ACHN (cell line): ENCODE data around the gene CDIP1.

Experiments used
- DNase-seq: peaks from one replicate; pipeline ENCODE4 v3.0.0-alpha.2; 2015
- in situ Hi-C: cut with HindIII; loops from 2 replicates; pipeline ENCODE4 v1.10.0; 2017; ENCODE audit warnings: low sequenced_read_pairs, low pct_ligation_motif_present, low pct_unique_long_range_greater_than_20kb

The CDIP1 gene

GRCh38 chr16:4520913-4521312 is 17.7 kb downstream of the CDIP1 start:
- no peak for DNase-seq
- in situ Hi-C loops: no loop called here

GRCh38 chr16:4519274-4520058 is 19.1 kb downstream of the CDIP1 start:
- in situ Hi-C loops: no loop called here
- DNase-seq: no peak

- in situ Hi-C loops: no loop called here
- DNase-seq: peak; percentile 55
Observed at GRCh38 chr16:4517812-4518680, 20.5 kb downstream of the CDIP1 start.

GRCh38 chr16:4515611-4516233 is 22.9 kb downstream of the CDIP1 start:
- DNase-seq: no peak
- in situ Hi-C loops: no loop called here

DNA sequence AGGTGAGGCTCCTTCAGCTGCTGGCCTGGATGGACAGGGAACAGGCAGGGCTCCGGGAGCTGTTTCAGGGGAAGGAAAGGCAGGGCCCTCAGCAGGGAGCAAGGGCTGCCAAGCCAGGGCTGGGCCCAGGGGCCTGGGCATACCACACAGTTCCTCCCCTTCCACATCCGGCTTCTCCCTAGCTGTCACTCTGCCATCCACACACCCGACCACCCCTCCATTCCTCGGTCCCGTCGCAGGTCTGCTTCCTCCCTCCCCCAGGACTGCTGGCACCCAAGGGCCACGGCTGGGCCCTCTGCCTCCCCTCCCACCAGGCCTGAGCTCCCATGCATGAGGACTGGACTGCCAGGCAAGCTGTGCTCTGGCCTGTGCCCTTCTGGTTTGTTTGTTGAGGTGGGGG is 24.0 kb downstream of the CDIP1 start:
- DNase-seq: no peak
- in situ Hi-C loops: no loop called here

DNA sequence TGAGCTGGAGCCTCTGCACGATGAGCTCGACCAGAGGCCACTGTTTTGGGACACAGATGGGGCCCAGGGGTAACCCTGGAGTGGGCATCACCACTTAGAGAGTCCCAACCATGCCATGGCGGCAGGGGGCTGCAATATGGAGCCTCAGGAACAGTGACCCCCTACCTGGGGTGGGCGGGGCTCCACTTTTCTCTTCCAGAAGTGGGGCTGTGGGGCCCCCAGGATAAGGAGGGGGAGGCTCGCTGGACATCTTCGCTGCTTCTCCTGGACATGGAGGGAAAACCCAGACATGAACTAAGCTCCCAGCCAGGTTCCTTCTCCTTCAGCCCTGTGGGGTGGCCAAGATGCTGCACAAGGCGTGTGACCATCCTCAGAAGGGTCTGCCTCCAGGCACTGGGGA is 24.7 kb downstream of the CDIP1 start:
- in situ Hi-C loops: no loop called here
- no peak for DNase-seq

DNA sequence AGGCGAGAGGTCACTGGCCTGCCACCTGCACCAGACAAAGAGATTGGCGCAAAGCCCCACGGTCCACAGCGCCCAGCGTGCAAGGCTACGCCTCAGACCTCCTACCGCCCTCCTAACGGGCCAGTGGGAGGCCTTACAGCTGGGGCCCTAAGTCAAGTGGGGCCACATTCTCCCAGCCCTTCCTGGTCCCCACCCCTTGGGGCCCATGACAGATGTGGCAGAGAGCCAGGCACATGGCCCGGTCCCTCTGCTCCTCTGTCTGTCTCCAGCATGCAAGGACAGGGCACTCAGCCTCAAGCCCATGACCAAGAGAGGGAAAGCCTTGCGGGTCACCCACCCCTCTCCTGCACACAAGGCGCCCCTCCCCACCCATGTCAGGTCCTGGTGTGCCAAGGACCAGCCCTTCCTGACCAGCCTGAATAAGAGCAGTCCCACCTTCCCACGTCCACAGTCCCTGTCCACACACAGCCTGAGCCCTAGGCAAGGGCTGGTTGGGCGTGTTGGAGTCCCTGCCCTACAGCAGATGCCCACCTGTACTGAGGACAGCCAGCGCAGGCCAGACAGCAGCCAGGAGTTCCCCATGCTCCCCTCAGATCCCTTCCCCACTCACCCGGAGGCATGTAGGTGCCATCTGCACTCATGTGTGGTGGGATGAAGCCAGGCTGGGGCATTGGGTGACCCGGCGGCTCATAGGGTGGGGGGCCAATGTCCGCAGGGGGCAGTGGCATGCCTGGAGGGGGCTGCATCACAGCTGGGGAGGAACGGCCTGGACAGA is 25.3 kb downstream of the CDIP1 start:
- DNase-seq: no peak
- in situ Hi-C loops: no loop called here

GRCh38 chr16:4512473-4512872 is 26.1 kb downstream of the CDIP1 start:
- in situ Hi-C loops: no loop called here
- DNase-seq: no peak

DNA sequence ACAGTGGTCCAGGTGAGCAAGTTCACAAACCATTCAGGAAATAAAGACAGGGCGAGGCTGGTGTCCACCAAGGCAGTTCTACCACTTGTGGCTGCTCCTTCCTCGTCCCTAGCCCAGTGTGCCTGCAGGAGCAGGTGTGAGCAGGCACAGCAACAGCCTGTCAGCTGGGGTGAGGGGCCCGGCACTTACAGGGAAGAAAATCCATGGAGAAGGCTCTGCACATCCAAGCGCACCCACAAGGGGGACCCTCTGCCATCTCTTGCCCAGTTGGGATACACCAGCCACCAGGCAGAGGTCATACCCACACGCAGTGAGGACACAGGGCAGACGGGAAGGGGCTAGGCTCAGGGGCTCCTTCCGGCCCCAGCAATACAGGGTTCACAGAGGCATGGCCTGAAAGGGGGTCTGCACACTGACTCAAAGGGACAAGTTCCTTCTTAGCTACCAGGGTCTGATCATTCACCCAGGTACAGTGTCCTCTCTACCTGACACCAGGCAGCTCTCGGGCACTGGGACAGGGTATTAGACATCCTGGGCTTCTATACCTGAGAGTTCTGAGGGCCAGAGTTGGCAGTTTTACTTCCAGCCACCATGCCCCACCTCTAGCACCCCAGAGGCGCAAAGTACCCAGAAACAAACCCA is 27.0 kb downstream of the CDIP1 start:
- in situ Hi-C loops: no loop called here
- DNase-seq: peak; percentile 67

GRCh38 chr16:4510747-4511426 is 27.7 kb downstream of the CDIP1 start:
- no peak for DNase-seq
- in situ Hi-C loops: no loop called here

DNA sequence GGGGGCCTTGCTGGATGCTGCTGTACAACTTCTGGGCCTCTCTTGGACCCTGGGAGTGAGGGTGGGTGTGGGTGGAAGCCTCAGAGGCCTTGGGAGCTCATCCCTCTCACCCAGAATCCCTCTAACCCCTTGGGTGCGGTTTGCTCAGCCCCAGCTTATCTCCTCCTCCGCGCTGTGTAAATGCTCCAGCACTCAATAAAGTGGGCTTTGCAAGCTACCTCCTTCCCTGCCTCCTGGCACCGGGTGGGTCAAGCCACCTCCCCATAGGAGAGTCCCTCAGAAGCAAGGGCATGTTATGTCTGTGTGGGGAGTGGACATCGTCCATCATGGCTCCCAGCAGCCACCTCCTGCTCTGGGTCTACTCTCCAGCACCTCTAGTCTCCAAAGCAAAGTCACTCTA is 28.4 kb downstream of the CDIP1 start:
- in situ Hi-C loops: no loop called here
- no peak for DNase-seq

DNA sequence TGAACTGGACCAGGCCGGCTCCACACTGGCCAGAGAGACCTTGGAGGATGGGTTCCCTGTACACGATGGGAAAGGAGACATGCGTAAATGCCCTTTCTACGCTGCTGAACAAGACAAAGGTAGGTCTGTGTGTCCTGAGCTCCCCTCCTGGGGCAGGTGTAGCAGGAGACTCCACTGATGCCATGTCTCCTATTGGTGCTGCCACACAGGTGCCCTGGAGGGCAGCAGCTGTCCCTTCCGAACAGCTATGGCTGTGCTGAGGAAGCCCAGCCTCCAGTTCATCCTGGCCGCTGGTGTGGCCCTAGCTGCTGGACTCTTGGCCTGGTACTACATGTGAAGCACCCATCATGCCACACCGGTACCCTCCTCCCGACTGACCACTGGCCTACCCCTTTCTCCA is 29.2 kb downstream of the CDIP1 start:
- in situ Hi-C loops: no loop called here
- no peak for DNase-seq

DNA sequence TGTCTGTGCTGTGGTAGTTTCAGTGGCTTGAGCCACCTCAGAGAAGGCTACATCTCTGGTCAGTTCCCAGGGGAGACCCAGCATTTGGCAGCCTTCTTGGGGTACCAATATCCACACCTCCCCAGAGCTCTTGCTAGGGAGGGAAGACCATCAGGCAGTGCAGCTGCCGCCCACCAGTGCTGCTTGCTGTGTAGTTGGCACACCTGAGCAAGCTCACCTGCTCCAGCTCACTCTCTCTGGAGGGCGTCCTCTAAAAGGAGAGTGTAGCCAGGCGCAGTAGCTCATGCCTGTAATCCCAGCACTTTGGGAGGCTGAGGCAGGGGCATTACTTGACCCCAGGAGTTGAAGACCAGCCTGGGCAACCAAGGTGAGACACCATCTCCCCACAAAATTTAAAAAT is 29.8 kb downstream of the CDIP1 start:
- in situ Hi-C loops: no loop called here

DNA sequence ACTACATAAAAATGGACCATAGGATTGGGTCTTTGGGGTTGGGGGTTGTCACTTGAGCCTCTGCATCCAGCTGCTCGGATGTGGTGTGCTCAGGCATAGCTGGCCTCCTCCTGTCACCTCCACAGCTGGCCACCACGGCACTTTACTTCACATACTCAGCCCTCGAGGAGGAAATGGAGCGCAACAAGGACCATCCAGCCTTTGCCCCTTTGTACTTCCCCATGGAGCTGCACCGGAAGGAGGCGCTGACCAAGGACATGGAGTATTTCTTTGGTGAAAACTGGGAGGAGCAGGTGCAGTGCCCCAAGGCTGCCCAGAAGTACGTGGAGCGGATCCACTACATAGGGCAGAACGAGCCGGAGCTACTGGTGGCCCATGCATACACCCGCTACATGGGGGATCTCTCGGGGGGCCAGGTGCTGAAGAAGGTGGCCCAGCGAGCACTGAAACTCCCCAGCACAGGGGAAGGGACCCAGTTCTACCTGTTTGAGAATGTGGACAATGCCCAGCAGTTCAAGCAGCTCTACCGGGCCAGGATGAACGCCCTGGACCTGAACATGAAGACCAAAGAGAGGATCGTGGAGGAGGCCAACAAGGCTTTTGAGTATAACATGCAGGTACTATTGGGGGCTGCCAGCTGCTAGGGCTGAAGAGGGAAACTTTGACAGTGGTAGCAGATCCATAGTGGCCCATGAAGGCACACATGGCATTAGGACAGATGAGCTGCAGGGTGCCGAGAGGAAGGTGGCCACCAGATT is 30.8 kb downstream of the CDIP1 start:
- no peak for DNase-seq
- in situ Hi-C loops: no loop called here

More for the DNA sequence above, 29.8 kb downstream of the CDIP1 start:
- no peak for DNase-seq

- DNase-seq: peak; percentile 79
Observed at GRCh38 chr16:4506450-4506849, 32.1 kb downstream of the CDIP1 start.

DNA sequence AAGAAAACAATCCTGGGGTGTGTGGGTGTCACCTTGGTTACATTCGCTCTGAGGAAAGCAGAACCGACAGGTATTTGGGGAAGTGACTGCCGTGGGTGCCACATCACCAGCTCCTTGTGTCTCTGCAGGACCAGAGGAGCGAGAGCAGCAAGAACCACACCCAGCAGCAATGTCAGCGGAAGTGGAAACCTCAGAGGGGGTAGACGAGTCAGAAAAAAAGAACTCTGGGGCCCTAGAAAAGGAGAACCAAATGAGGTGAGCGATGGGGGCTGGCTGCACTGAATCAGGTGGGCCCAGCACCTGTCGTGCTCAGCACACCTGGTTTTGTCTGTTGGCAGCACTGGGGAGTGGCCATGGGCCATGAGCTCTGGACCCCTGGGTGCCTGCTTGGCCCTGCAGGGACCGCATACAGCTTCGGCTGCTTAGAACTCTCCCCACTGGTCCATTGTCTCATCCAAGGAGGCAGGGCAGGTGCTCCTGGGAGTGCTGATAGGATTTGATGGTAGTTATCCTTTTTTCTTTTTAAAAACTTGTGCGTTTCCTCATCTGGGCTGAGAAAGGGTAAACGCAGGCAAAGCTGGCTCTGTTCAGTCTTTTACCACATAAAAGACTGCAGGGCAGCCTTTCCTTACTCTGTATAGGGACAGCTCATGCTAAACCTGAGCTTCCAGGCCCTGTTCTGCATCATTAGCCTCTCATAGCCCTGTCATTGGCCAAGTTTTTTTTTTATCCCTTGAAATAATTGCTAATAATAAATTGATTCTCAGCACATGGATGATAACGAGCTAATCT is 33.0 kb downstream of the CDIP1 start:
- DNase-seq: no peak
- in situ Hi-C loops: no loop called here

More at GRCh38 chr16:4506450-4506849, 32.1 kb downstream of the CDIP1 start:
- in situ Hi-C loops: no loop called here
